HepG2 (cell line): ENCODE results near the gene MAML1. TPM values are rescaled to one million over a fixed set of nuclear protein-coding genes. Genes with fewer than 3 reads are reported as not detected.

Experiments
- ATF5 ChIP-seq: sonication (generic); formaldehyde crosslinking; IDR thresholded peaks from 2 replicates; pipeline ENCODE4 v1.4.0; 2020; ENCODE audit warnings: mild to moderate bottlenecking, low read depth, missing genetic modification reagents
- CAMTA2 ChIP-seq: sonication (generic); formaldehyde crosslinking; IDR thresholded peaks from 2 replicates; pipeline ENCODE4 v1.4.0; 2020; ENCODE audit warnings: mild to moderate bottlenecking, missing genetic modification reagents, borderline replicate concordance
- GTF3A ChIP-seq: sonication (generic); formaldehyde crosslinking; conservative IDR thresholded peaks from 2 replicates; pipeline ENCODE4 v1.4.0; 2020; ENCODE audit warnings: mild to moderate bottlenecking, missing genetic modification reagents
- HIC2 ChIP-seq: sonication (generic); formaldehyde crosslinking; IDR thresholded peaks from 2 replicates; pipeline ENCODE4 v1.9.0; 2022; ENCODE audit warnings: low read depth, missing genetic modification reagents
- JUND ChIP-seq: sonication (generic); formaldehyde crosslinking; IDR thresholded peaks from 2 replicates; pipeline ENCODE4 v1.8.0; 2022; ENCODE audit warnings: mild to moderate bottlenecking, missing genetic modification reagents
- MED1 ChIP-seq: sonication (generic); formaldehyde crosslinking; IDR thresholded peaks from 2 replicates; pipeline ENCODE4 v1.4.0; 2020; ENCODE audit warnings: missing genetic modification reagents
- MTA3 ChIP-seq: sonication (generic); formaldehyde crosslinking; IDR thresholded peaks from 2 replicates; pipeline ENCODE4 v1.4.0; 2020; ENCODE audit warnings: missing genetic modification reagents
- NPAS2 ChIP-seq: sonication (generic); formaldehyde crosslinking; IDR thresholded peaks from 2 replicates; pipeline ENCODE4 v1.8.0; 2022; ENCODE audit warnings: mild to moderate bottlenecking, missing genetic modification reagents, borderline replicate concordance
- PHB2 ChIP-seq: fragments of 450-650 bp; IDR thresholded peaks from 2 replicates; pipeline ENCODE4 v1.6.1; 2018; ENCODE audit not compliant: partially characterized antibody
- PLSCR1 ChIP-seq: sonication (generic); formaldehyde crosslinking; IDR thresholded peaks from 2 replicates; pipeline ENCODE4 v1.5.0; 2020; ENCODE audit warnings: missing genetic modification reagents, mild to moderate bottlenecking, borderline replicate concordance
- PRDM15 ChIP-seq: sonication (generic); formaldehyde crosslinking; IDR thresholded peaks from 2 replicates; pipeline ENCODE4 v1.4.0; 2020; ENCODE audit warnings: missing genetic modification reagents
- ZGPAT ChIP-seq: IDR thresholded peaks from 2 replicates; pipeline ENCODE4 v1.6.1; 2016; ENCODE audit warnings: mild to moderate bottlenecking
- ZNF225 ChIP-seq: sonication (generic); formaldehyde crosslinking; IDR thresholded peaks from 2 replicates; pipeline ENCODE4 v1.4.0; 2020; ENCODE audit warnings: mild to moderate bottlenecking, missing genetic modification reagents
- ZNF256 ChIP-seq: sonication (generic); formaldehyde crosslinking; conservative IDR thresholded peaks from 2 replicates; pipeline ENCODE4 v1.4.0; 2020; ENCODE audit warnings: missing genetic modification reagents
- ZNF34 ChIP-seq: sonication (generic); formaldehyde crosslinking; IDR thresholded peaks from 2 replicates; pipeline ENCODE4 v1.4.0; 2020; ENCODE audit warnings: mild to moderate bottlenecking, missing genetic modification reagents, borderline replicate concordance
- ZNF430 ChIP-seq: sonication (generic); formaldehyde crosslinking; IDR thresholded peaks from 2 replicates; pipeline ENCODE4 v1.9.0; 2021; ENCODE audit warnings: mild to moderate bottlenecking, missing genetic modification reagents
- ZNF501 ChIP-seq: sonication (generic); formaldehyde crosslinking; IDR thresholded peaks from 2 replicates; pipeline ENCODE4 v1.5.1; 2020; ENCODE audit warnings: mild to moderate bottlenecking, moderate library complexity, missing genetic modification reagents
- ZNF556 ChIP-seq: sonication (generic); formaldehyde crosslinking; IDR thresholded peaks from 2 replicates; pipeline ENCODE4 v1.4.0; 2020; ENCODE audit warnings: mild to moderate bottlenecking, missing genetic modification reagents, borderline replicate concordance
- ZNF580 ChIP-seq: IDR thresholded peaks from 2 replicates; pipeline ENCODE4 v1.6.1; 2016; ENCODE audit warnings: low read depth, borderline replicate concordance
- ZNF660 ChIP-seq: sonication (generic); formaldehyde crosslinking; IDR thresholded peaks from 2 replicates; pipeline ENCODE4 v1.5.1; 2020; ENCODE audit warnings: mild to moderate bottlenecking, low read depth, missing genetic modification reagents, borderline replicate concordance
- ZSCAN29 ChIP-seq: sonication (generic); formaldehyde crosslinking; conservative IDR thresholded peaks from 2 replicates; pipeline ENCODE4 v1.4.0; 2020; ENCODE audit warnings: mild to moderate bottlenecking, missing genetic modification reagents
- ZSCAN30 ChIP-seq: sonication (generic); formaldehyde crosslinking; IDR thresholded peaks from 2 replicates; pipeline ENCODE4 v1.5.0; 2020; ENCODE audit warnings: mild to moderate bottlenecking, missing genetic modification reagents
- polyA plus RNA-seq, 8 experiments: library from polyadenylated mRNA; depleted of rRNA in 3 of 8; stranded (reverse) in 7 of 8; unstranded in 1 of 8; fragments of >200 nt; fragmentation: Illumina TruSeq in 4 of 8; extraction: Trizol in 4 of 8; gene quantifications; 2 replicates each; pipeline versions ENCODE4 v1.2.1 to v1.2.3, GENCODE V29; 2011 to 2016; ENCODE audit warnings: low read depth in 4 of 8, missing spikeins in 1 of 8, mixed read lengths in 1 of 8; ENCODE audit not compliant: insufficient read depth in 1 of 8
- total RNA-seq, 5 experiments: library from RNA; depleted of rRNA; stranded (reverse); fragments of >200 nt; fragmentation: Illumina TruSeq; extraction: Trizol; gene quantifications; 2 replicates each; pipeline ENCODE4 v1.2.3, GENCODE V29; 2016; ENCODE audit warnings: low read depth in 1 of 5

Gene MAML1
- total and polyA plus RNA-seq, 2 of the 13 experiments (the other 11 are each of a cell fraction or from before 2014, with no cell fraction given) = 10.0 to 10.8 TPM

- no peak for TF ChIP-seq ZNF556 (CRISPR knock-in tag)
- no peak for TF ChIP-seq PRDM15
- TF ChIP-seq ZSCAN30 (CRISPR knock-in tag) = no peak
- TF ChIP-seq PLSCR1 (CRISPR knock-in tag) = no peak
- TF ChIP-seq ZNF225 (CRISPR knock-in tag) = no peak
- peak; percentile 23; the same call in 1 of the 2 replicates for TF ChIP-seq CAMTA2
- peak; percentile 79 for TF ChIP-seq ZNF501 (CRISPR knock-in tag)
- TF ChIP-seq MTA3 (CRISPR knock-in tag) = no peak
- no peak for TF ChIP-seq ZSCAN29
- no peak for TF ChIP-seq GTF3A (CRISPR knock-in tag)
- peak; percentile 45 for TF ChIP-seq MED1 (CRISPR knock-in tag)
- no peak for TF ChIP-seq HIC2 (CRISPR knock-in tag)
- TF ChIP-seq ZNF580 = no peak
- no peak for TF ChIP-seq NPAS2 (CRISPR knock-in tag)
- no peak for TF ChIP-seq ZNF660
- peak; percentile 85 for TF ChIP-seq ZGPAT
- no peak for TF ChIP-seq PHB2
- no peak for TF ChIP-seq ZNF34 (CRISPR knock-in tag)
- no peak; the same call in none of the 2 replicates for TF ChIP-seq ZNF430 (CRISPR knock-in tag)
- TF ChIP-seq ATF5 (CRISPR knock-in tag) = no peak
- TF ChIP-seq JUND (CRISPR knock-in tag) = no peak
- no peak for TF ChIP-seq ZNF256 (CRISPR knock-in tag)
These were observed 33.5 kb upstream of the MAML1 start, which contains the start of gene CANX (continued) for GRCh38 chr5:179698935-179699615.
